Activated B cell treated with CpG ODN at 0.5 μM for 24 hours (primary cell): Measurements from ENCODE around the gene LEFTY2. TPM values are rescaled to one million over a fixed set of nuclear protein-coding genes. Genes with fewer than 3 reads are reported as not detected.

Source experiments
- ATAC-seq: fragments of 200-7000 bp; cut with Tn5 transposase; one replicate; pipeline ENCODE4 v1.10.0; 2021; ENCODE audit warnings: low read depth, mild to moderate bottlenecking, moderate library complexity
- CTCF ChIA-PET: fragments of 350-600 bp; sonication (Branson Sonifier 250); formaldehyde crosslinking; loops from one replicate; lab custom pipeline; 2021; ENCODE audit warnings: antibody characterized with exemption; lab: Charles Lee
- POLR2A ChIA-PET: fragments of 350-600 bp; sonication (Branson Sonifier 250); formaldehyde crosslinking; loops from one replicate; lab custom pipeline; 2021; ENCODE audit warnings: antibody characterized with exemption; lab: Charles Lee
- DNase-seq: peaks from one replicate; pipeline ENCODE4 v3.0.0; 2022
- H3K27ac Mint-ChIP-seq: one replicate; pipeline ENCODE4 v1.8.0; 2020; ENCODE audit warnings: mixed read lengths
- H3K27me3 Mint-ChIP-seq: one replicate; pipeline ENCODE4 v1.8.0; 2021; ENCODE audit warnings: mixed read lengths
- H3K36me3 Mint-ChIP-seq: one replicate; pipeline ENCODE4 v1.8.0; 2021; ENCODE audit warnings: low read depth, mixed read lengths
- H3K4me1 Mint-ChIP-seq: one replicate; pipeline ENCODE4 v1.8.0; 2021; ENCODE audit warnings: mixed read lengths
- H3K4me3 Mint-ChIP-seq: one replicate; pipeline ENCODE4 v1.8.0; 2020; ENCODE audit warnings: mild to moderate bottlenecking, mixed read lengths
- H3K9me3 Mint-ChIP-seq: one replicate; pipeline ENCODE4 v1.8.0; 2020; ENCODE audit warnings: mixed read lengths
- CTCF ChIP-seq: fragments of 200-600 bp; IDR thresholded peaks from one replicate; pipeline ENCODE4 v1.8.0; 2022; ENCODE audit warnings: antibody characterized with exemption, mild to moderate bottlenecking
- intact Hi-C: fragments of 100-400 bp; cut with micrococcal nuclease; formaldehyde crosslinking; loops from one replicate; pipeline ENCODE4 v1.15.1; 2024
- total RNA-seq: library from RNA; stranded (reverse); gene quantifications from 2 replicates; pipeline ENCODE4 v1.2.3, GENCODE V29; 2022

Gene LEFTY2
- total RNA-seq, 1 donor from 2014 or later, result not detected

GRCh38 chr1:225950905-225951497 is 10.0 kb upstream of the LEFTY2 start:
- Mint-ChIP-seq H3K4me3 (no peak overlapping the region), H3K27me3 (peaks cover 38% of the 10 kb centered on the region), H3K4me1 (no peaks in the 10 kb centered on the region), H3K27ac (no peak overlapping the region), H3K36me3 (no peaks in the 10 kb centered on the region), H3K9me3 (no peaks in the 10 kb centered on the region)
- ChIA-PET CTCF (no interaction called here), POLR2A (no interaction called here)
- TF ChIP-seq CTCF, result no peak
- intact Hi-C loops, result no loop called here
- DNase-seq, result no peak
- no peak for ATAC-seq

DNA sequence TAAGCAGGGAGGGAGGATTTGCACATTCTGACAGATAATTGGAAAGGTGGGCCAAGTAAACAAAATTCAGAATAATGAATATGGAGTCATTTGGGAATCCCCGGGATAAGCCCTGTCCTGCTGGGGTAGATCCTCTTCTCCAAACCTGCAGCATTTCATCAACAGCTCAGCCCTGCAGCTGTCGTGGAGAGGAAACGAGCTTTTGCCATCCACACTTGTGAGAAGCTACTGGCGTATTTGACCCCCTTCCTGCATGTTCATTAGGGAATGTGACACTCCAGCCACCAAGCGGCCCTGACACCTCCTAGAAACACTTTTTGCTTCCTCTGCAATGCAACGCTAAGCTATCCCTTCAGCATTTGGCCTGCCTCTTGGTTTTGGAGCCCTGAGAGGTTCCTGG is 8.0 kb upstream of the LEFTY2 start:
- intact Hi-C loops, result no loop called here
- Mint-ChIP-seq H3K4me3 (no peak overlapping the region), H3K36me3 (no peaks in the 10 kb centered on the region), H3K27me3 (peaks cover 34% of the 10 kb centered on the region), H3K4me1 (peaks cover 9% of the 10 kb centered on the region), H3K27ac (no peak overlapping the region), H3K9me3 (no peaks in the 10 kb centered on the region)
- POLR2A ChIA-PET, result no interaction called here
- no peak for TF ChIP-seq CTCF
- CTCF ChIA-PET, result no interaction called here
- DNase-seq (no peak), ATAC-seq (no peak)

DNA sequence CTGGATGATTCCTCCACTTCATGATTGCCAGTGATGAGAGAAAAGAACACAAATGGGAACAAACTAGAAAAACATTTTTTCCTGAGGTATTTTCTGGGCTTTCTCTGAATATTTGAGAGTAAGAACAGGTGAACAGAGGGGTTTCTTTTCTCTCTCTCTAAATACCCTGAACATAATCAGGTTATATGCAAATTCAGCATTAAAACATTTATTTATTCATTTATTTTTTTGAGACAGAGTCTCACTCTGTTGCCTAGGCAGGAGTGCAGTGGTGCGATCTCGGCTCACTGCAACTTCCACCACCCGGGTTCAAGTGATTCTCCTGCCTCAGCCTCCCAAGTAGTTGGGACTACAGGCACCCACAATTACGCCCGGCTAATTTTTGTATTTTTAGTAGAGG is 5.8 kb upstream of the LEFTY2 start:
- ATAC-seq (no peak), DNase-seq (no peak)
- ChIA-PET CTCF (no interaction called here), POLR2A (no interaction called here)
- no peaks in the 10 kb centered on the region for H3K9me3 Mint-ChIP-seq
- peaks cover 9% of the 10 kb centered on the region for H3K4me1 Mint-ChIP-seq
- H3K36me3 Mint-ChIP-seq, result no peaks in the 10 kb centered on the region
- H3K27ac Mint-ChIP-seq, result no peak overlapping the region
- H3K27me3 Mint-ChIP-seq, result peaks cover 29% of the 10 kb centered on the region
- intact Hi-C loops, result no loop called here
- H3K4me3 Mint-ChIP-seq, result no peak overlapping the region
- no peak for TF ChIP-seq CTCF

- ChIA-PET POLR2A (interaction anchor here (1.3 kb wide), 1 partner anchor 22 kb away, joined by 5 read pairs; the partner anchor contains the start of gene PYCR2), CTCF (interaction anchor here (1.3 kb wide), 1 partner anchor 119 kb away, joined by 4 read pairs; no protein-coding TSS in a partner anchor)
- no peak overlapping the region for H3K4me3 Mint-ChIP-seq
- H3K36me3 Mint-ChIP-seq, result no peaks in the 10 kb centered on the region
- H3K27me3 Mint-ChIP-seq, result peaks cover 26% of the 10 kb centered on the region
- no peak for ATAC-seq
- H3K9me3 Mint-ChIP-seq, result no peaks in the 10 kb centered on the region
- no peak for TF ChIP-seq CTCF
- H3K4me1 Mint-ChIP-seq, result peaks cover 9% of the 10 kb centered on the region
- H3K27ac Mint-ChIP-seq, result no peak overlapping the region
- no peak for DNase-seq
- intact Hi-C loops, result no loop called here
These were observed 5.1 kb upstream of the LEFTY2 start for GRCh38 chr1:225946082-225946620.

DNA sequence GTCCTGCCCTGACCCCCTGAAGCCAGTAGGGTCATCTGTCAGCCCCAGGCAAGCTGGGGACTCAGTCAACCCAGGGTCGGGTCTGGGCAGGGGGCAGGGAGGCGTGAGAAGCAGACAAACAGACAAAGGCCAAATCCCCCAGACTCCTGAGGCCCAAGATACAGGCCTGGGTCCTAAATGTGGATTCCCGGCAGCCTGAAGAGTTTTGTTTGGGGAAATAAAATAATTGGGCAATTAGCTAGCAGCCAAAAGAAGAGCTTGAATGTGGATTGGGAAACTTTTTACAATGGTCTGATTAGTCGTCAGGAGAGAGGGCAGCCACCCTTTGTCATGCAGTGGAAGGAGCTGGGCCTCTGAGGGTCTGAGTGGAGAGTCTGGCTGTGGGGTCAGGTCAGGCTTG is 4.5 kb upstream of the LEFTY2 start:
- POLR2A ChIA-PET, result interaction anchor here (0.6 to 1.3 kb wide), 2 partner anchors 22 to 25 kb away, joined by 4 to 5 read pairs; partner anchors contain the start of gene PYCR2
- TF ChIP-seq CTCF, result no peak
- Mint-ChIP-seq H3K27ac (no peak overlapping the region), H3K4me1 (peaks cover 9% of the 10 kb centered on the region), H3K27me3 (peaks cover 21% of the 10 kb centered on the region), H3K4me3 (no peak overlapping the region), H3K36me3 (no peaks in the 10 kb centered on the region), H3K9me3 (no peaks in the 10 kb centered on the region)
- CTCF ChIA-PET, result interaction anchor here (1.3 kb wide), 1 partner anchor 119 kb away, joined by 4 read pairs; no protein-coding TSS in a partner anchor
- DNase-seq, result no peak
- intact Hi-C loops, result no loop called here
- ATAC-seq, result no peak
